Pulmonary artery endothelial cell (primary cell): Measurements from ENCODE around the gene FYB1. TPM values are rescaled to one million over a fixed set of nuclear protein-coding genes. Genes with fewer than 3 reads are reported as not detected.

Source experiments
- DNase-seq: peaks from one replicate; pipeline ENCODE4 v3.0.0-alpha.2; 2011; ENCODE audit warnings: low read depth, low spot score
- total RNA-seq: library from RNA; depleted of rRNA; stranded (reverse); fragments of >200 nt; gene quantifications from 2 replicates; pipeline ENCODE4 v1.2.3, GENCODE V29; 2014

Gene FYB1
- total RNA-seq, 1 donor from 2014 or later: 0.13 TPM

- DNase-seq: no peak
These were observed 13.8 kb downstream of the FYB1 start for GRCh38 chr5:39205550-39205949.

- DNase-seq: no peak
These were observed 15.4 kb downstream of the FYB1 start for GRCh38 chr5:39203951-39204350.

- no peak for DNase-seq
These were observed 16.0 kb downstream of the FYB1 start for GRCh38 chr5:39203275-39203922.

GRCh38 chr5:39202597-39203274 is 16.6 kb downstream of the FYB1 start:
- DNase-seq: no peak

GRCh38 chr5:39201781-39202596 is 17.4 kb downstream of the FYB1 start:
- DNase-seq: no peak

- DNase-seq: no peak
These were observed 18.1 kb downstream of the FYB1 start for GRCh38 chr5:39201160-39201780.

- no peak for DNase-seq
These were observed 19.3 kb downstream of the FYB1 start for GRCh38 chr5:39200081-39200480.

GRCh38 chr5:39199335-39199734 is 20.0 kb downstream of the FYB1 start:
- DNase-seq: no peak

- DNase-seq: no peak
These were observed 21.2 kb downstream of the FYB1 start for GRCh38 chr5:39198127-39198526.

GRCh38 chr5:39197556-39197955 is 21.8 kb downstream of the FYB1 start:
- no peak for DNase-seq

GRCh38 chr5:39195198-39195826 is 24.1 kb downstream of the FYB1 start:
- DNase-seq: no peak

GRCh38 chr5:39194466-39195136 is 24.8 kb downstream of the FYB1 start:
- no peak for DNase-seq

GRCh38 chr5:39193553-39194465 is 25.6 kb downstream of the FYB1 start:
- DNase-seq: no peak

- no peak for DNase-seq
These were observed 26.8 kb downstream of the FYB1 start for GRCh38 chr5:39192450-39193160.

GRCh38 chr5:39191216-39191615 is 28.1 kb downstream of the FYB1 start:
- DNase-seq: no peak

GRCh38 chr5:39190311-39191102 is 28.9 kb downstream of the FYB1 start:
- DNase-seq: no peak

- DNase-seq: no peak
These were observed 29.9 kb downstream of the FYB1 start for GRCh38 chr5:39189292-39189955.
